ENCODE measurements around the gene ZFPL1.

The ZFPL1 gene

GRCh38 chr11:65047581-65048422 is 36.2 kb upstream of the ZFPL1 start:
- Histone ChIP-seq H3K4me3 (ENCODE audit: low read depth in 1 of 2, low read length in 2 of 2) (peak overlapping the region; percentile 58 to 72), H3K27ac (ENCODE audit: low read depth, low read length) (peak overlapping the region; percentile 65), H3K27me3 (ENCODE audit: control insufficient read depth in 1 of 2, insufficient read depth in 2 of 2, low read length in 2 of 2) (peaks cover 0 to 1% of the 10 kb centered on the region in 2 donors), H3K9ac (ENCODE audit: low read length) (peak overlapping the region; percentile 50), H3K4me1 (ENCODE audit: insufficient read depth, low read length) (peaks cover 16% of the 10 kb centered on the region), H3K9me3 (ENCODE audit: low read length) (no peaks in the 10 kb centered on the region), H3K36me3 (ENCODE audit: insufficient read depth, low read length) (peaks cover 11% of the 10 kb centered on the region)

DNA sequence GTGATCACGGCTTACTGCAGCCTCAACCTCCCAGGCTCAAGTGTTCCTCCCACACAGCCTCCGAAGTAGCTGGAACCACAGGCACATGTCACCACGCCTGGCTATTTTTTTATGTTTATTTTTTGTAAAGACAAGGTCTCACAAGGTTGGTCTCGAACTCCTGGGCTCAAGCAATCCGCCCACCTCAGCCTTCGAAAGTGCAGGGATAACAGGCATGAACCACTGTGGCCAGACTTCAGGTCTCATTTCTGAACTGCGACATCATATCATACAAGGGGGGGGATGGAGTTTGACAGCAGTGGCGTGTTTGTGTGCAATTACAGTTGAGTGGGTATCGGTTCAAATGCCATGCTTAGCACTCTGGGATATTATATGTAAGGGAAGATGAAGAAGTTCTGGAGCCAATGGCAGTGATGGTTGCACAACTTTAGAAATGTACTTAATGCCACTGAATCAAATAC is 32.6 kb upstream of the ZFPL1 start:
- H3K4me1 ChIP-seq (ENCODE audit: insufficient read depth, low read length): peaks cover 14% of the 10 kb centered on the region
- H3K4me3 ChIP-seq (ENCODE audit: low read depth in 1 of 2, low read length in 2 of 2): no peak overlapping the region
- no peaks in the 10 kb centered on the region for H3K36me3 ChIP-seq (ENCODE audit: insufficient read depth, low read length)
- H3K9me3 ChIP-seq (ENCODE audit: low read length): no peaks in the 10 kb centered on the region
- H3K27ac ChIP-seq (ENCODE audit: low read depth, low read length): no peak overlapping the region
- H3K27me3 ChIP-seq (ENCODE audit: control insufficient read depth in 1 of 2, insufficient read depth in 2 of 2, low read length in 2 of 2): peaks cover 0 to 4% of the 10 kb centered on the region in 2 donors
- no peak overlapping the region for H3K9ac ChIP-seq (ENCODE audit: low read length)

- Histone ChIP-seq H3K36me3 (ENCODE audit: insufficient read depth, low read length) (no peaks in the 10 kb centered on the region), H3K27ac (ENCODE audit: low read depth, low read length) (no peak overlapping the region), H3K4me3 (ENCODE audit: low read depth in 1 of 2, low read length in 2 of 2) (no peak overlapping the region), H3K4me1 (ENCODE audit: insufficient read depth, low read length) (no peaks in the 10 kb centered on the region), H3K27me3 (ENCODE audit: control insufficient read depth in 1 of 2, insufficient read depth in 2 of 2, low read length in 2 of 2) (peaks cover 0 to 4% of the 10 kb centered on the region in 2 donors), H3K9ac (ENCODE audit: low read length) (no peak overlapping the region), H3K9me3 (ENCODE audit: low read length) (no peaks in the 10 kb centered on the region)
Observed at GRCh38 chr11:65053827-65054508, 30.1 kb upstream of the ZFPL1 start.

- Histone ChIP-seq H3K36me3 (ENCODE audit: insufficient read depth, low read length) (no peaks in the 10 kb centered on the region), H3K27ac (ENCODE audit: low read depth, low read length) (no peak overlapping the region), H3K27me3 (ENCODE audit: control insufficient read depth in 1 of 2, insufficient read depth in 2 of 2, low read length in 2 of 2) (peaks cover 0 to 4% of the 10 kb centered on the region in 2 donors), H3K4me3 (ENCODE audit: low read depth in 1 of 2, low read length in 2 of 2) (no peak overlapping the region), H3K4me1 (ENCODE audit: insufficient read depth, low read length) (no peaks in the 10 kb centered on the region), H3K9ac (ENCODE audit: low read length) (no peak overlapping the region), H3K9me3 (ENCODE audit: low read length) (no peaks in the 10 kb centered on the region)
Observed at GRCh38 chr11:65055538-65055937, 28.5 kb upstream of the ZFPL1 start.

- H3K9me3 ChIP-seq (ENCODE audit: low read length): no peaks in the 10 kb centered on the region
- H3K4me1 ChIP-seq (ENCODE audit: insufficient read depth, low read length): no peaks in the 10 kb centered on the region
- H3K27me3 ChIP-seq (ENCODE audit: control insufficient read depth in 1 of 2, insufficient read depth in 2 of 2, low read length in 2 of 2): peaks cover 0 to 4% of the 10 kb centered on the region in 2 donors
- no peak overlapping the region for H3K4me3 ChIP-seq (ENCODE audit: low read depth in 1 of 2, low read length in 2 of 2)
- H3K36me3 ChIP-seq (ENCODE audit: insufficient read depth, low read length): no peaks in the 10 kb centered on the region
- H3K9ac ChIP-seq (ENCODE audit: low read length): no peak overlapping the region
- no peak overlapping the region for H3K27ac ChIP-seq (ENCODE audit: low read depth, low read length)
Observed at GRCh38 chr11:65056999-65057398, 27.0 kb upstream of the ZFPL1 start.

DNA sequence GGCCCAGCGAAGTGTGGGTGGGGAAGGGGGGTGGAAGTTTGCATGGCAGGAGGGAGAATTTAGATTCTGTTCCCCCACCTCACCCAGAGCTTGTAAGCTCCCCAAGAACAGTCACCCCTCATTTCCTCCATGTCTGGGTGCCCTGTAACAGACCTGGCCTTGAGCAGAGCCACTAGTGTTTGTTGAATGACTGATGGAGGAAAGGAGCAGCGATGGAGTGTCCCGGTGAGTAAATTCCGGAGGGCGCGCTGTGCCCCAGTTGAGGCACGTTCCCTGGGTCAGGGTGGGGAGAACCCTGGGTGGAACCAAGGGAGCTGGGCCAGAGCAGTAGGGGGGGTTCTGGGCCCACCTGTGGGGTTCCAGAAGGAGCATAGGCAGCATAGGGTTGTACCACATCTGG is 26.5 kb upstream of the ZFPL1 start:
- Histone ChIP-seq H3K9ac (ENCODE audit: low read length) (no peak overlapping the region), H3K9me3 (ENCODE audit: low read length) (no peaks in the 10 kb centered on the region), H3K4me1 (ENCODE audit: insufficient read depth, low read length) (no peaks in the 10 kb centered on the region), H3K36me3 (ENCODE audit: insufficient read depth, low read length) (no peaks in the 10 kb centered on the region), H3K27ac (ENCODE audit: low read depth, low read length) (no peak overlapping the region), H3K27me3 (ENCODE audit: control insufficient read depth in 1 of 2, insufficient read depth in 2 of 2, low read length in 2 of 2) (peaks cover 0 to 4% of the 10 kb centered on the region in 2 donors), H3K4me3 (ENCODE audit: low read depth in 1 of 2, low read length in 2 of 2) (no peak overlapping the region)

- Histone ChIP-seq H3K9me3 (ENCODE audit: low read length) (no peaks in the 10 kb centered on the region), H3K27ac (ENCODE audit: low read depth, low read length) (no peak overlapping the region), H3K4me1 (ENCODE audit: insufficient read depth, low read length) (no peaks in the 10 kb centered on the region), H3K36me3 (ENCODE audit: insufficient read depth, low read length) (no peaks in the 10 kb centered on the region), H3K9ac (ENCODE audit: low read length) (no peak overlapping the region), H3K27me3 (ENCODE audit: control insufficient read depth in 1 of 2, insufficient read depth in 2 of 2, low read length in 2 of 2) (peaks cover 0 to under 1% of the 10 kb centered on the region in 2 donors), H3K4me3 (ENCODE audit: low read depth in 1 of 2, low read length in 2 of 2) (no peak overlapping the region)
Observed at GRCh38 chr11:65058012-65058411, 26.0 kb upstream of the ZFPL1 start.

GRCh38 chr11:65058419-65059054 is 25.5 kb upstream of the ZFPL1 start, which contains the start of gene NAALADL1:
TSS of gene NAALADL1 (minus strand) at chr11:65058553. CDS start at chr11:65058521, 32 bp downstream.
- Histone ChIP-seq H3K36me3 (ENCODE audit: insufficient read depth, low read length) (no peaks in the 10 kb centered on the region), H3K9ac (ENCODE audit: low read length) (no peak within 1 kb of the TSS), H3K9me3 (ENCODE audit: low read length) (no peaks in the 10 kb centered on the region), H3K27me3 (ENCODE audit: control insufficient read depth in 1 of 2, insufficient read depth in 2 of 2, low read length in 2 of 2) (no peaks in the 10 kb centered on the region), H3K27ac (ENCODE audit: low read depth, low read length) (no peak within 1 kb of the TSS), H3K4me1 (ENCODE audit: insufficient read depth, low read length) (no peaks in the 10 kb centered on the region), H3K4me3 (ENCODE audit: low read depth in 1 of 2, low read length in 2 of 2) (no peak within 1 kb of the TSS)

GRCh38 chr11:65059523-65059922 is 24.5 kb upstream of the ZFPL1 start:
- H3K9ac ChIP-seq (ENCODE audit: low read length): no peak overlapping the region
- H3K4me3 ChIP-seq (ENCODE audit: low read depth in 1 of 2, low read length in 2 of 2): no peak overlapping the region
- no peaks in the 10 kb centered on the region for H3K36me3 ChIP-seq (ENCODE audit: insufficient read depth, low read length)
- H3K9me3 ChIP-seq (ENCODE audit: low read length): no peaks in the 10 kb centered on the region
- H3K27ac ChIP-seq (ENCODE audit: low read depth, low read length): no peak overlapping the region
- no peaks in the 10 kb centered on the region for H3K27me3 ChIP-seq (ENCODE audit: control insufficient read depth in 1 of 2, insufficient read depth in 2 of 2, low read length in 2 of 2)
- H3K4me1 ChIP-seq (ENCODE audit: insufficient read depth, low read length): no peaks in the 10 kb centered on the region

- Histone ChIP-seq H3K9ac (ENCODE audit: low read length) (no peak overlapping the region), H3K9me3 (ENCODE audit: low read length) (no peaks in the 10 kb centered on the region), H3K4me1 (ENCODE audit: insufficient read depth, low read length) (no peaks in the 10 kb centered on the region), H3K4me3 (ENCODE audit: low read depth in 1 of 2, low read length in 2 of 2) (no peak overlapping the region), H3K36me3 (ENCODE audit: insufficient read depth, low read length) (no peaks in the 10 kb centered on the region), H3K27ac (ENCODE audit: low read depth, low read length) (no peak overlapping the region), H3K27me3 (ENCODE audit: control insufficient read depth in 1 of 2, insufficient read depth in 2 of 2, low read length in 2 of 2) (no peaks in the 10 kb centered on the region)
Observed at GRCh38 chr11:65059959-65060824, 23.8 kb upstream of the ZFPL1 start.

Measured in muscle layer of colon (tissue), 2 donors.